ENCODE data around the gene SIGLEC14. TPM values are rescaled to one million over a fixed set of nuclear protein-coding genes. Genes with fewer than 3 reads are reported as not detected.

The SIGLEC14 gene
- total RNA-seq, 1 donor from 2014 or later = not detected

DNA sequence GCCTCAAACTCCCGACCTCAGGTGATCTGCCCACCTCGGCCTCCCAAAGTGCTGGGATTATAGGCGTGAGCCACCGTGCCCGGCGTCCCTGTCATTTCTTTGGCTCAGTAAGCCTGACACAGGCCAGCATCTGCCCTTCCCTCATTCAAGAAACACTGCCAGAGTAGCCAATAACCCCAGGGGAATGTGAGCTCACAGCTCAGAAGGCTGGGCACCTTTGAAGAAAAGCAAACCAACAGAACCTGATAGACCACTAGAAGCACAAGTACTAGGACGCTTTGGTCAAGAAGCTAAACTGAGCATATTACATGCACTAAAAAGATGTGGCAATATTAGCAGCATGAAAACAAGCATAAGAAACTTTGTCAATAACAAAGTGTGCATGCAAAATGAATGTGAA, 30.6 kb downstream of the SIGLEC14 start:
- FAIRE-seq (no peak), DNase-seq (ENCODE audit: low read depth) (no peak)
- Histone ChIP-seq H3K4me1 (ENCODE audit: insufficient read depth, low read length) (no peaks in the 10 kb centered on the region), H3K9me3 (ENCODE audit: insufficient read depth, low read depth, low read length) (no peaks in the 10 kb centered on the region), H4K20me1 (ENCODE audit: insufficient read depth, low read length) (no peaks in the 10 kb centered on the region), H3K79me2 (ENCODE audit: insufficient read depth, low read length) (no peaks in the 10 kb centered on the region), H3K9ac (ENCODE audit: low read length) (no peak overlapping the region), H3K27ac (ENCODE audit: low read depth, low read length) (no peak overlapping the region), H3K4me2 (ENCODE audit: low read length) (no peak overlapping the region), H3K36me3 (ENCODE audit: insufficient read depth, low read length) (no peaks in the 10 kb centered on the region), H3K4me3 (ENCODE audit: insufficient read depth, low read depth, low read length) (no peak overlapping the region), H2AFZ (ENCODE audit: low read depth, low read length) (no peak overlapping the region), H3K27me3 (ENCODE audit: insufficient read depth, low read length) (no peaks in the 10 kb centered on the region)
- Mint-ChIP-seq H3K27ac (ENCODE audit: unreplicated experiment) (no peak overlapping the region), H3K27me3 (ENCODE audit: low read depth, unreplicated experiment) (peaks cover 5% of the 10 kb centered on the region), H3K4me1 (ENCODE audit: low read depth, unreplicated experiment) (no peaks in the 10 kb centered on the region), H3K4me3 (ENCODE audit: unreplicated experiment) (no peak overlapping the region), H3K36me3 (ENCODE audit: low read depth, unreplicated experiment) (no peaks in the 10 kb centered on the region), H3K9me3 (ENCODE audit: unreplicated experiment) (peaks cover 8% of the 10 kb centered on the region)
- no peak for TF ChIP-seq EZH2 (IDR thresholded peaks at IDR 0.05; ENCODE audit: insufficient read depth, low read length)
- TF ChIP-seq, protein P1, sequence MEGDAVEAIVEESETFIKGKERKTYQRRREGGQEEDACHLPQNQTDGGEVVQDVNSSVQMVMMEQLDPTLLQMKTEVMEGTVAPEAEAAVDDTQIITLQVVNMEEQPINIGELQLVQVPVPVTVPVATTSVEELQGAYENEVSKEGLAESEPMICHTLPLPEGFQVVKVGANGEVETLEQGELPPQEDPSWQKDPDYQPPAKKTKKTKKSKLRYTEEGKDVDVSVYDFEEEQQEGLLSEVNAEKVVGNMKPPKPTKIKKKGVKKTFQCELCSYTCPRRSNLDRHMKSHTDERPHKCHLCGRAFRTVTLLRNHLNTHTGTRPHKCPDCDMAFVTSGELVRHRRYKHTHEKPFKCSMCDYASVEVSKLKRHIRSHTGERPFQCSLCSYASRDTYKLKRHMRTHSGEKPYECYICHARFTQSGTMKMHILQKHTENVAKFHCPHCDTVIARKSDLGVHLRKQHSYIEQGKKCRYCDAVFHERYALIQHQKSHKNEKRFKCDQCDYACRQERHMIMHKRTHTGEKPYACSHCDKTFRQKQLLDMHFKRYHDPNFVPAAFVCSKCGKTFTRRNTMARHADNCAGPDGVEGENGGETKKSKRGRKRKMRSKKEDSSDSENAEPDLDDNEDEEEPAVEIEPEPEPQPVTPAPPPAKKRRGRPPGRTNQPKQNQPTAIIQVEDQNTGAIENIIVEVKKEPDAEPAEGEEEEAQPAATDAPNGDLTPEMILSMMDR (IDR thresholded peaks at IDR 0.05; ENCODE audit: insufficient read depth, low read depth, low read length) = no peak

DNA sequence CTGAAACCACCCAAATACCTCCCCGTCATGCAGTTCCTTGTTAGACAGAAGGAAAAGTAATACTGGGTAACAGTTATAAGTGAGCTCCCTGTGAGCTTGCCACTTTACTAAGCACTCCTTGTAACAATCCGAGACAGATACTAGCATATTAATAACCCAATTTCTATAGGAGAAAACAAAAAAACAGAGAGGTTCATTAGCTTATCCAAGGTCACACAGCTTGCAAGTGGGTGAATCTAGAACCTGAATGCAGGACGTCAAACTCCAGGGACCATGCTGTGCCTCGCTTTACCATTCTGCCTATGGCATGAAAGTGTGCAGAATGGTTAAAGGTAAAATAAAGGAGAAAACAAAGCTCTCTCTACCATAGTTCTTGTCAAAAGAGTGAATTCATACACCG, 31.8 kb downstream of the SIGLEC14 start:
- Mint-ChIP-seq H3K9me3 (ENCODE audit: unreplicated experiment) (peaks cover 8% of the 10 kb centered on the region), H3K27ac (ENCODE audit: unreplicated experiment) (no peak overlapping the region), H3K4me1 (ENCODE audit: low read depth, unreplicated experiment) (no peaks in the 10 kb centered on the region), H3K36me3 (ENCODE audit: low read depth, unreplicated experiment) (no peaks in the 10 kb centered on the region), H3K4me3 (ENCODE audit: unreplicated experiment) (no peak overlapping the region), H3K27me3 (ENCODE audit: low read depth, unreplicated experiment) (peaks cover 5% of the 10 kb centered on the region)
- Histone ChIP-seq H3K27me3 (ENCODE audit: insufficient read depth, low read length) (no peaks in the 10 kb centered on the region), H3K27ac (ENCODE audit: low read depth, low read length) (no peak overlapping the region), H3K79me2 (ENCODE audit: insufficient read depth, low read length) (no peaks in the 10 kb centered on the region), H3K36me3 (ENCODE audit: insufficient read depth, low read length) (no peaks in the 10 kb centered on the region), H3K9ac (ENCODE audit: low read length) (no peak overlapping the region), H2AFZ (ENCODE audit: low read depth, low read length) (no peak overlapping the region), H3K4me3 (ENCODE audit: insufficient read depth, low read depth, low read length) (no peak overlapping the region), H3K4me2 (ENCODE audit: low read length) (no peak overlapping the region), H4K20me1 (ENCODE audit: insufficient read depth, low read length) (no peaks in the 10 kb centered on the region), H3K9me3 (ENCODE audit: insufficient read depth, low read depth, low read length) (no peaks in the 10 kb centered on the region), H3K4me1 (ENCODE audit: insufficient read depth, low read length) (no peaks in the 10 kb centered on the region)
- TF ChIP-seq, protein P1 (IDR thresholded peaks at IDR 0.05; ENCODE audit: insufficient read depth, low read depth, low read length) = no peak
- no peak for TF ChIP-seq EZH2 (IDR thresholded peaks at IDR 0.05; ENCODE audit: insufficient read depth, low read length)
- FAIRE-seq = no peak
- DNase-seq (ENCODE audit: low read depth) = no peak

DNA sequence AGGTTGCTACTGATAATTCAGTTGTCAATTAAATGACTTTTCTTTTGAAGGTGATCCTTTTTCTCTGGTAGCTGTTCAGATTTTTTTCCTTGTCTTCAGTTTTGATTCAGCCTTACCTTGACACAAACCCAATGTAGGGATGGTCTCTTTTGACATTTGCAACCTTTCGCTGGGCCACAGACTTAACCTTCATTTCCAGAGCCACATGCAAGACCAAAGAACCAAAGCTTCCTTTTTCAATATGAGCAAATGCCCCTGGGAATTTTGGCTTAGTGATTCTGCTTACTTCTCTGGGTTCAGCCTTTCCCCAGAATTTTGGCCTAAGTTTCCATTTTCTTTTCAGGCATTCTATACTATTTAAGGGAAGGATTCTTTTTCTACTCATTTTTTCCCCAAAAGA, 36.0 kb downstream of the SIGLEC14 start:
- H4K20me1 ChIP-seq (ENCODE audit: insufficient read depth, low read length) = no peaks in the 10 kb centered on the region
- DNase-seq (ENCODE audit: low read depth) = no peak
- no peaks in the 10 kb centered on the region for H3K4me1 ChIP-seq (ENCODE audit: insufficient read depth, low read length)
- no peaks in the 10 kb centered on the region for H3K79me2 ChIP-seq (ENCODE audit: insufficient read depth, low read length)
- no peak overlapping the region for H2AFZ ChIP-seq (ENCODE audit: low read depth, low read length)
- Mint-ChIP-seq H3K27me3 (ENCODE audit: low read depth, unreplicated experiment) (peaks cover 18% of the 10 kb centered on the region), H3K36me3 (ENCODE audit: low read depth, unreplicated experiment) (no peaks in the 10 kb centered on the region), H3K9me3 (ENCODE audit: unreplicated experiment) (peaks cover 8% of the 10 kb centered on the region), H3K27ac (ENCODE audit: unreplicated experiment) (no peak overlapping the region), H3K4me3 (ENCODE audit: unreplicated experiment) (no peak overlapping the region), H3K4me1 (ENCODE audit: low read depth, unreplicated experiment) (no peaks in the 10 kb centered on the region)
- no peak overlapping the region for H3K4me2 ChIP-seq (ENCODE audit: low read length)
- H3K36me3 ChIP-seq (ENCODE audit: insufficient read depth, low read length) = no peaks in the 10 kb centered on the region
- H3K4me3 ChIP-seq (ENCODE audit: insufficient read depth, low read depth, low read length) = no peak overlapping the region
- H3K27ac ChIP-seq (ENCODE audit: low read depth, low read length) = no peak overlapping the region
- no peaks in the 10 kb centered on the region for H3K27me3 ChIP-seq (ENCODE audit: insufficient read depth, low read length)
- no peak overlapping the region for H3K9ac ChIP-seq (ENCODE audit: low read length)
- TF ChIP-seq EZH2 (IDR thresholded peaks at IDR 0.05; ENCODE audit: insufficient read depth, low read length) = no peak
- TF ChIP-seq, protein P1 (IDR thresholded peaks at IDR 0.05; ENCODE audit: insufficient read depth, low read depth, low read length) = no peak
- FAIRE-seq = no peak
- H3K9me3 ChIP-seq (ENCODE audit: insufficient read depth, low read depth, low read length) = no peaks in the 10 kb centered on the region

Data from astrocyte (in vitro differentiated cells and primary cell).